Measurements from ENCODE around the gene OR4K2. TPM values are rescaled to one million over a fixed set of nuclear protein-coding genes. Genes with fewer than 3 reads are reported as not detected.

The OR4K2 gene
- polyA plus RNA-seq, 1 experiment, result not detected

DNA sequence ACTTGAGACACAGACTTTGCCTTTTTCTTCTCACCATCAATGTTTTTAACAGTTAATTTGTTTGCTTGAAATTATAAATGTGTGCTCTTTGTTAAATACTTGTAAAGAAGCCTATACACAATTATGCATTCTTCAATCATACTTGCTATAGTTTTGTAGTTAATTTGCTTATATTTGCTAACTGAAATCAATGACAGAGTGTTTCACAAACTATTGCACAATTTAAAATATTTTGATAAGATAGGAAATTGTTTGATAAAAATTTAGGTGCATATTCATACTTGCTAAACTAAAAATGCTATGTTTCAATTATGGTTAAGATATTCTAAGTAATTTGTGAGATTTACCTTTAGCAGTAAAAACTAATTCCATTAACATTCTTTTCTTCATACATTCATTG lies 31.7 kb downstream of the OR4K2 start:
- Histone ChIP-seq H3K4me3 (ENCODE audit: low read depth, low read length) (no peak overlapping the region), H3K36me3 (ENCODE audit: control insufficient read depth, insufficient read depth, low read length) (no peaks in the 10 kb centered on the region), H3K27me3 (ENCODE audit: control insufficient read depth, insufficient read depth, low read length) (no peaks in the 10 kb centered on the region)
- ChIA-PET CTCF (no interaction called here), POLR2A (no interaction called here)
- no peak for DNase-seq (ENCODE audit: low read depth)
- TF ChIP-seq, protein P1, sequence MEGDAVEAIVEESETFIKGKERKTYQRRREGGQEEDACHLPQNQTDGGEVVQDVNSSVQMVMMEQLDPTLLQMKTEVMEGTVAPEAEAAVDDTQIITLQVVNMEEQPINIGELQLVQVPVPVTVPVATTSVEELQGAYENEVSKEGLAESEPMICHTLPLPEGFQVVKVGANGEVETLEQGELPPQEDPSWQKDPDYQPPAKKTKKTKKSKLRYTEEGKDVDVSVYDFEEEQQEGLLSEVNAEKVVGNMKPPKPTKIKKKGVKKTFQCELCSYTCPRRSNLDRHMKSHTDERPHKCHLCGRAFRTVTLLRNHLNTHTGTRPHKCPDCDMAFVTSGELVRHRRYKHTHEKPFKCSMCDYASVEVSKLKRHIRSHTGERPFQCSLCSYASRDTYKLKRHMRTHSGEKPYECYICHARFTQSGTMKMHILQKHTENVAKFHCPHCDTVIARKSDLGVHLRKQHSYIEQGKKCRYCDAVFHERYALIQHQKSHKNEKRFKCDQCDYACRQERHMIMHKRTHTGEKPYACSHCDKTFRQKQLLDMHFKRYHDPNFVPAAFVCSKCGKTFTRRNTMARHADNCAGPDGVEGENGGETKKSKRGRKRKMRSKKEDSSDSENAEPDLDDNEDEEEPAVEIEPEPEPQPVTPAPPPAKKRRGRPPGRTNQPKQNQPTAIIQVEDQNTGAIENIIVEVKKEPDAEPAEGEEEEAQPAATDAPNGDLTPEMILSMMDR (IDR thresholded peaks at IDR 0.05; ENCODE audit: insufficient read depth, low read depth, low read length), result no peak

DNA sequence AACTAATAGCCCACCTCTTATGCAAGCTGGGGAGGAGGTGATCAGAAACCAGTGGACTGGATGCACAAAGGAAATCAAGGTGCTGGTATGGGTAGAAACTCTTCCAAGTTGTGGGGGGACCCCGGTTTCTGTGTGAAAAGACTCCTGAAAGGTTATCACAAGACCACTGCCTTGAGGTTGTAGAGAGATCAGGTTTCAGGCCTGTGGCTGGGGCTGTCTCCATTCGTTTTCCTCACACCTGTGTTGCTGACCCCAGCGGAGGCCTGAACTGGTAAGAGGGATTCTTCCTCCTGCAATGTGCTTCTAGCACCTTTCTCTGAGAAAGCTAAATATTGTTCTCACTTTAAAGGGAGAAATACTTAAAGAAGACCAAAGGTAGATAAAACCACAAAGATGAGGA lies 36.2 kb downstream of the OR4K2 start:
- no peak for DNase-seq (ENCODE audit: low read depth)
- Histone ChIP-seq H3K27me3 (ENCODE audit: control insufficient read depth, insufficient read depth, low read length) (no peaks in the 10 kb centered on the region), H3K4me3 (ENCODE audit: low read depth, low read length) (no peak overlapping the region), H3K36me3 (ENCODE audit: control insufficient read depth, insufficient read depth, low read length) (no peaks in the 10 kb centered on the region)
- ChIA-PET CTCF (no interaction called here), POLR2A (no interaction called here)
- TF ChIP-seq, protein P1 (IDR thresholded peaks at IDR 0.05; ENCODE audit: insufficient read depth, low read depth, low read length), result no peak

DNA sequence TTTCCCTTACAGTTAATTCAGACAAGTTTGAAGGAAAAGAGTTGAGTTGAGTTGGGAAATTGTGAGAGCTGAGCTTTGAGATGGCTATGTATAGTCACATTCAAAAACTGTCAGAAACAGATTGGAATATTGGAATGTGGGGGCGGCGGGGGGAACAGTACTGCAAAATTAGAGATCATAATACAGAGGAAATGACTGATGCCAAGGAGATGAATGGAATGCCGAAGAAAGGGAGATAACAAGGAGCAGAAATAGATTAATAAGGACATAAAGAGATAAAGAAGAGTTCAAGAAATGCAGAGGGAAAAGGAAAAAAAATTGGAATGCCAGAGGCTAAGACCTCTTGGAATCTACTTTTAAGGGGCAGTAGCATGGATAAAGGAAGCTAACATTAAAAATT lies 42.3 kb downstream of the OR4K2 start:
- no peak overlapping the region for H3K4me3 ChIP-seq (ENCODE audit: low read depth, low read length)
- no peaks in the 10 kb centered on the region for H3K36me3 ChIP-seq (ENCODE audit: control insufficient read depth, insufficient read depth, low read length)
- CTCF ChIA-PET, result no interaction called here
- POLR2A ChIA-PET, result no interaction called here
- TF ChIP-seq, protein P1 (IDR thresholded peaks at IDR 0.05; ENCODE audit: insufficient read depth, low read depth, low read length), result no peak
- no peak for DNase-seq (ENCODE audit: low read depth)
- H3K27me3 ChIP-seq (ENCODE audit: control insufficient read depth, insufficient read depth, low read length), result no peaks in the 10 kb centered on the region

DNA sequence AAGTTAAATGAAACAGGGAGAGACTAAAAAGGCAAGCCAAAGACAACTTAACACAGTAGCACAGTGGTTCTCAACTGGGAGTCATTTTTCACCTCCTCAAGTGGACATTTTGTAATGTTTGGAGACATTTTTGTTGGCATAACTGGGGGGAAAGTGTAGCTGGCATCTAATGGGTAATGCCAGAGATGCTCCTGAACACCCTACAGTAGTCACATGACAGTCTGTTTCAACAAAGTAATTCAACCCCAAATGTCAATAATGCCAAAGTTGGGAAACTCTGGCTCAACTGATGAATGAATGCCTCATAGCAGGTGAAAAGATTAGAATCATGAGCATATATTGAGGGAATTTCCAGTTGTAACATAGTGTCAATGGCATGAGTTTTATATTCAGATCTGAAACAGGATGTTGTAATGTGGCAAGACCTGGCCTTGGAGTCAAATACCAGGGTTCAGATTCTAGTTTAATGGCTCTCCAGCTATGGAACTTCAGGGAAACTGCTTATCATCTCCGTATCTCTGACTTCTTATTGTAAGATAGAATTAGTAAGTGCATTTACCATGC lies 43.1 kb downstream of the OR4K2 start:
- H3K36me3 ChIP-seq (ENCODE audit: control insufficient read depth, insufficient read depth, low read length), result no peaks in the 10 kb centered on the region
- no peak overlapping the region for H3K4me3 ChIP-seq (ENCODE audit: low read depth, low read length)
- TF ChIP-seq, protein P1 (IDR thresholded peaks at IDR 0.05; ENCODE audit: insufficient read depth, low read depth, low read length), result no peak
- ChIA-PET POLR2A (no interaction called here), CTCF (no interaction called here)
- no peaks in the 10 kb centered on the region for H3K27me3 ChIP-seq (ENCODE audit: control insufficient read depth, insufficient read depth, low read length)
- DNase-seq (ENCODE audit: low read depth), result no peak

DNA sequence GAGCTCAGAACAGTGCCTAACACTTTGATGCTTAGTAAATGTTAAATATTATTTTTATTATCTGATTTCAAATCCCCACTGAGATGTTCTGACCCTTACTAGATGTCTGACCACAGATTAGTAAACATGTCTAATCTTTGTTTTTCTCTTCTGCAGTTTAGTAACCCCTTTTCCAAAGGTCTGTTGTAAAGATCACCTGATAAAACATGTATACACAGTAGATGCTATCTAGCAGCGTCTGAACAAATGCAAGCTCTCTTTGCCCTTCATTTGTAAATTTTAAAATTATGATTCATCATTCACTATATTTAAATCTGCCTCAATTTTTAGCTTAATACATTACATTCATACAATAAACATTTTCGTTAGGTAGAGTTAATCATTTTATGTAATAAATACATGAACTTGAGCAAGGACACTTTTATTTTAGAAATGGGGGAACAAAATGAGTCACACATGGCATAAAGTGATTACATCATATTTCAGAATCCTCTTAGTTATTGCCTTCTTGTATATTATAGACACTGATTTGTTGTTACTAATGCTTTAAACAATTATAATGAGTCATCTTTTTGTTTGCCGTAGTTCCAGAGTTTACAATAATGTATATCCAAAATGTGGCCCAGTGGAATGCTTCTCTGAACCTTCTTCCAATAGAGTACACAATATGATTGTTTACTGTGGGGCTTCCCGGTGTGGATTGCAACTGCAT lies 43.8 kb downstream of the OR4K2 start:
- ChIA-PET CTCF (no interaction called here), POLR2A (no interaction called here)
- DNase-seq (ENCODE audit: low read depth), result no peak
- Histone ChIP-seq H3K27me3 (ENCODE audit: control insufficient read depth, insufficient read depth, low read length) (no peaks in the 10 kb centered on the region), H3K36me3 (ENCODE audit: control insufficient read depth, insufficient read depth, low read length) (no peaks in the 10 kb centered on the region), H3K4me3 (ENCODE audit: low read depth, low read length) (no peak overlapping the region)
- TF ChIP-seq, protein P1 (IDR thresholded peaks at IDR 0.05; ENCODE audit: insufficient read depth, low read depth, low read length), result no peak
